SH-SY5Y (cell line): ENCODE results near the gene FAM168A.

Source experiments
- GATA2 ChIP-seq: IDR thresholded peaks from 2 replicates; pipeline ENCODE4 v1.6.1; 2011; ENCODE audit warnings: mild to moderate bottlenecking, low read depth, low read length
- GATA3 ChIP-seq: IDR thresholded peaks from 2 replicates; pipeline ENCODE4 v1.6.1; 2011; ENCODE audit warnings: low read depth, mild to moderate bottlenecking, low read length, moderate library complexity

DNA sequence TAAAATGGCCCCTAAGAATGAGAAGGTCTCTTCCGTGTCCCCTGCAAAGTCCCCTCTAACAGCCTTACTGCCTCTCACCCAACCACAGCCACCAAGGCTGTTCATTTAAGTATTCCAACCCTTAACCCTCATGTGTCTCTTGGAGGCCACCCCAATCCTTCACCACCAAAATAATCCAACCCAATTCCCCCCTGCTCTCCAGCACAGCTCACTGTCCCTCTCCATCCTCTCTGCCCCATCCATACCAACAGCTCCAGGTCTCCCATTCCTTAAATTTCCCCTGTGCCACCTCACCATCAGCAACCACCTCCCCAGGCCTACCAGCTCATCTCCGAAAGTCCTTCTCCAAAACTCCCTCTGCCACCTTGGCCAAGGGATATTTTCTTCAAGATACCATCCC is 1.4 kb downstream of the FAM168A start:
- no peak for TF ChIP-seq GATA2
- no peak for TF ChIP-seq GATA3
